Astrocyte (in vitro differentiated cells and primary cell): ENCODE results near the gene DNAH1. TPM values are rescaled to one million over a fixed set of nuclear protein-coding genes. Genes with fewer than 3 reads are reported as not detected.

Source experiments
- DNase-seq: peaks from one replicate; pipeline ENCODE4 v3.0.0-alpha.2; 2010; ENCODE audit warnings: low read depth
- FAIRE-seq: peaks from 2 replicates; lab custom pipeline; 2011; peaks lifted over from hg19 to GRCh38; lab: Jason Lieb, UNC
- H2AFZ ChIP-seq: 2 replicates; pipeline ENCODE4 v1.6.0; 2012; ENCODE audit warnings: low read depth, low read length, inconsistent platforms
- H3K27ac ChIP-seq: 2 replicates; pipeline ENCODE4 v1.5.1; 2011; ENCODE audit warnings: low read depth, low read length, inconsistent platforms
- H3K27me3 ChIP-seq: 2 replicates; pipeline ENCODE4 v1.6.0; 2011; ENCODE audit warnings: low read length, inconsistent platforms; ENCODE audit not compliant: insufficient read depth
- H3K36me3 ChIP-seq: 2 replicates; pipeline ENCODE4 v1.5.1; 2011; ENCODE audit warnings: low read length, inconsistent platforms; ENCODE audit not compliant: insufficient read depth
- H3K4me1 ChIP-seq: 2 replicates; pipeline ENCODE4 v1.5.1; 2011; ENCODE audit warnings: low read length, inconsistent platforms; ENCODE audit not compliant: insufficient read depth
- H3K4me2 ChIP-seq: 2 replicates; pipeline ENCODE4 v1.6.0; 2012; ENCODE audit warnings: low read length, inconsistent platforms
- H3K4me3 ChIP-seq: 2 replicates; pipeline ENCODE4 v1.5.1; 2011; ENCODE audit warnings: low read depth, mild to moderate bottlenecking, low read length, inconsistent platforms; ENCODE audit not compliant: insufficient read depth
- H3K79me2 ChIP-seq: 2 replicates; pipeline ENCODE4 v1.6.0; 2012; ENCODE audit warnings: mild to moderate bottlenecking, low read length, inconsistent platforms; ENCODE audit not compliant: insufficient read depth
- H3K9ac ChIP-seq: 2 replicates; pipeline ENCODE4 v1.6.0; 2012; ENCODE audit warnings: mild to moderate bottlenecking, low read length, inconsistent platforms
- H3K9me3 ChIP-seq: 2 replicates; pipeline ENCODE4 v1.5.1; 2012; ENCODE audit warnings: low read depth, mild to moderate bottlenecking, low read length, inconsistent platforms; ENCODE audit not compliant: insufficient read depth
- H4K20me1 ChIP-seq: 2 replicates; pipeline ENCODE4 v1.6.0; 2012; ENCODE audit warnings: low read length, inconsistent platforms; ENCODE audit not compliant: insufficient read depth
- H3K27ac Mint-ChIP-seq: one replicate; pipeline ENCODE4 v1.8.0; 2021; ENCODE audit warnings: mild to moderate bottlenecking, mixed read lengths; ENCODE audit not compliant: unreplicated experiment
- H3K27me3 Mint-ChIP-seq: one replicate; pipeline ENCODE4 v1.8.0; 2021; ENCODE audit warnings: low read depth, mixed read lengths; ENCODE audit not compliant: unreplicated experiment
- H3K36me3 Mint-ChIP-seq: one replicate; pipeline ENCODE4 v1.8.0; 2021; ENCODE audit warnings: low read depth, mixed read lengths; ENCODE audit not compliant: unreplicated experiment
- H3K4me1 Mint-ChIP-seq: one replicate; pipeline ENCODE4 v1.8.0; 2021; ENCODE audit warnings: low read depth, mixed read lengths; ENCODE audit not compliant: unreplicated experiment
- H3K4me3 Mint-ChIP-seq: one replicate; pipeline ENCODE4 v1.8.0; 2021; ENCODE audit warnings: mild to moderate bottlenecking, moderate library complexity, mixed read lengths; ENCODE audit not compliant: unreplicated experiment
- H3K9me3 Mint-ChIP-seq: one replicate; pipeline ENCODE4 v1.8.0; 2021; ENCODE audit warnings: mild to moderate bottlenecking, mixed read lengths; ENCODE audit not compliant: unreplicated experiment
- CTCF ChIP-seq: IDR thresholded peaks from 2 replicates; pipeline ENCODE4 v1.5.1; 2011; ENCODE audit warnings: low read depth, mild to moderate bottlenecking, inconsistent platforms, low read length, moderate library complexity; ENCODE audit not compliant: insufficient read depth
- EZH2 ChIP-seq: IDR thresholded peaks from 2 replicates; pipeline ENCODE4 v1.6.1; 2012; ENCODE audit warnings: mild to moderate bottlenecking, low read length, inconsistent platforms; ENCODE audit not compliant: insufficient read depth
- total RNA-seq: library from RNA; stranded (reverse); gene quantifications from 2 replicates; pipeline ENCODE4 v1.2.1, GENCODE V29; 2021

Gene DNAH1
- total RNA-seq, 1 donor from 2014 or later: 2.3 TPM

- Histone ChIP-seq H3K27ac (no peak overlapping the region), H2AFZ (no peak overlapping the region), H3K36me3 (no peaks in the 10 kb centered on the region), H3K9ac (no peak overlapping the region), H4K20me1 (no peaks in the 10 kb centered on the region), H3K9me3 (no peaks in the 10 kb centered on the region), H3K4me1 (no peaks in the 10 kb centered on the region), H3K4me2 (no peak overlapping the region), H3K27me3 (no peaks in the 10 kb centered on the region), H3K79me2 (no peaks in the 10 kb centered on the region), H3K4me3 (no peak overlapping the region)
- DNase-seq (no peak), FAIRE-seq (no peak)
- Mint-ChIP-seq H3K27ac (no peak overlapping the region), H3K4me1 (no peaks in the 10 kb centered on the region), H3K27me3 (peaks cover 15% of the 10 kb centered on the region), H3K9me3 (no peaks in the 10 kb centered on the region), H3K4me3 (no peak overlapping the region), H3K36me3 (peaks cover 7% of the 10 kb centered on the region)
- TF ChIP-seq CTCF (no peak), EZH2 (no peak)
These were observed 42.3 kb downstream of the DNAH1 start for GRCh38 chr3:52358362-52358940.

- Mint-ChIP-seq H3K9me3 (no peaks in the 10 kb centered on the region), H3K27me3 (peaks cover 23% of the 10 kb centered on the region), H3K4me1 (no peaks in the 10 kb centered on the region), H3K36me3 (peaks cover 15% of the 10 kb centered on the region), H3K4me3 (no peak overlapping the region), H3K27ac (no peak overlapping the region)
- no peaks in the 10 kb centered on the region for H3K36me3 ChIP-seq
- H4K20me1 ChIP-seq: no peaks in the 10 kb centered on the region
- no peak overlapping the region for H3K27ac ChIP-seq
- no peaks in the 10 kb centered on the region for H3K4me1 ChIP-seq
- no peaks in the 10 kb centered on the region for H3K27me3 ChIP-seq
- no peaks in the 10 kb centered on the region for H3K79me2 ChIP-seq
- H3K9ac ChIP-seq: no peak overlapping the region
- TF ChIP-seq CTCF: no peak
- TF ChIP-seq EZH2: no peak
- no peak overlapping the region for H3K4me3 ChIP-seq
- DNase-seq: no peak
- H3K4me2 ChIP-seq: no peak overlapping the region
- no peaks in the 10 kb centered on the region for H3K9me3 ChIP-seq
- H2AFZ ChIP-seq: no peak overlapping the region
- no peak for FAIRE-seq
These were observed 43.2 kb downstream of the DNAH1 start for GRCh38 chr3:52359116-52359855.

GRCh38 chr3:52361011-52361410, 44.9 kb downstream of the DNAH1 start:
- Histone ChIP-seq H3K9ac (no peak overlapping the region), H3K79me2 (no peaks in the 10 kb centered on the region), H3K27ac (no peak overlapping the region), H3K4me1 (no peaks in the 10 kb centered on the region), H4K20me1 (no peaks in the 10 kb centered on the region), H2AFZ (no peak overlapping the region), H3K4me2 (no peak overlapping the region), H3K36me3 (no peaks in the 10 kb centered on the region), H3K4me3 (no peak overlapping the region), H3K9me3 (no peaks in the 10 kb centered on the region), H3K27me3 (no peaks in the 10 kb centered on the region)
- no peak overlapping the region for H3K4me3 Mint-ChIP-seq
- H3K9me3 Mint-ChIP-seq: no peaks in the 10 kb centered on the region
- no peak for FAIRE-seq
- peaks cover 23% of the 10 kb centered on the region for H3K27me3 Mint-ChIP-seq
- H3K27ac Mint-ChIP-seq: no peak overlapping the region
- DNase-seq: no peak
- no peaks in the 10 kb centered on the region for H3K4me1 Mint-ChIP-seq
- TF ChIP-seq EZH2 (no peak), CTCF (no peak)
- H3K36me3 Mint-ChIP-seq: peaks cover 14% of the 10 kb centered on the region
